ENCODE measurements around the gene MRPL54.

The MRPL54 gene

DNA sequence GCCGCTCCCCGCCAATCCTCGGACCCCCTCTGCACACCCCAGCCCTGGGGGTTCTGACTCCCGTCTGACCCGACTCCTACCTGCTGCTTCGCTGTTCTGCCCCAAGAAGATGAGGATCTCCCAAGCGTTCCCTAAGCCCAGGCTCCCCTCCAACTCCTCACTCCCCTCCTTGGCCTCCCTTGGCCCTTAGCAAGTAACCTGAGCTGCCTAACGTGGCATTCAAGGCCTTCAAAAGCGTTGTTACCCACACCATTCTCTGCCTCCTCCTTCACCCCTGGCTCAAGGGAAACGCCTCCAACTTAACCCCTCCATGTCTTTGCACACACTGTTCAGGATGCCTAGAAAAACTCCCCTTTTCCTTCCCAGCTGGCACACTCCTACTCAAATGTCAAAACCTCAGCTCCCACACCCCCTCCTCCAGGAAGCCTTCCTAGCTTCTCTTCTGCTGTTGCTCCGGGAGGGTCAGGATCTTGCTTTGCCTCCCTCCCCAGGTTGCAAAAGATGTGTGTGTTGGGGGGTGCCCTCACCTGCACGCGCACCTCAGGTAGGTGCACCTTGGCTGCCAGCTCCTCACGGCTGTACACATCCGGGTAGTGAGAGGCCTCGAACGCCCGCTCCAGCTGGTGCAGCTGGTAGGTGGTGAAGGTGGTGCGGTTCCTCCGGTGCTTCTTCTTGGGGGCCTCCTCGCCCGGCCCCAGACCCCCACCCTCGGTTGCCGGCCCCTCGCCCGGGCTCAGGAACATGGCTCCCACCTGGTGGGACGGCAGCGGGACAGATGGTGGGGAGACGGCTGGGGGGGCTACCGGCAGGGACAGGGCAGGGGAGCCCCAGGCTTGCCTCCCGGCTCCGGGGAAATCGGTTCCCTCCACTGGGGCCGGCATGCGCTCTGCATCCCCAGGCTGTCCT, 8.8 kb downstream of the MRPL54 start:
- TF ChIP-seq POLR2AphosphoS5 (IDR thresholded peaks at IDR 0.05; ENCODE audit: low read depth, low read length) (no peak), TAF1 (IDR thresholded peaks at IDR 0.05; ENCODE audit: borderline replicate concordance, low read depth, low read length) (no peak), POLR2A (IDR thresholded peaks at IDR 0.05; ENCODE audit: low read depth, low read length) (no peak)
- DNase-seq (ENCODE audit: insufficient read length) (no peak), FAIRE-seq (no peak)

DNA sequence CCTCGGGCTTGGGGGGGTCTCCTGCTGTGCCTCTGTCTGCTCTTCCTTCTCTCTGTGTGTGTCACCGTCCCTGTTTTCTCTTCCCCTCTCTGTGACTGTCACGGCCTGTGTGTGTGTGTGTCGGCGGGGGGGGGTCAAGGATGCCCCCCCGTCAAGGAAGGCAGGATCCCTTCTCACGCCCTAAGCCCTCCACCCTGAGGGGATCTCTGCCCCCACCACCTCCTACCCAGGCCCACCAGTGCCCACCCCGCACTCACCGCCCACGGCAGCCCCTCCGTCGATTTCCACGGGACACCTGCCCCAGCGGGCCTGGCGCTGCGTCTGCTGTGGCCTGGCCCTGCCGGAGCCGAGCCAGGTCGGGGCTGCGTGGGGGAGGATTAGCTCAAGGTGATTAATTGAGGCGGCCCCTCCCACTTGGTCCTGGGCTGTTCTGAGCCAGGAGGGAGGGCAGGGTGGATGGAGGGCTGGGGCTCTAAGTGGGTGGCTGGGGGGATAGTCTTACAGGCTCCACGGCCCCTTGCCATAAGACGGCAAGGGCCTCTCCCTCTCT, 9.5 kb downstream of the MRPL54 start, which contains the start of gene RAX2:
RAX2 (minus strand) TSS at position 323 of the 550 bp plus-strand sequence. CDS start 486 bp downstream, outside the sequence.
- TF ChIP-seq POLR2A (IDR thresholded peaks at IDR 0.05; ENCODE audit: low read depth, low read length) (no peak), TAF1 (IDR thresholded peaks at IDR 0.05; ENCODE audit: borderline replicate concordance, low read depth, low read length) (no peak), POLR2AphosphoS5 (IDR thresholded peaks at IDR 0.05; ENCODE audit: low read depth, low read length) (no peak)
- DNase-seq (ENCODE audit: insufficient read length) (no peak), FAIRE-seq (no peak)

DNA sequence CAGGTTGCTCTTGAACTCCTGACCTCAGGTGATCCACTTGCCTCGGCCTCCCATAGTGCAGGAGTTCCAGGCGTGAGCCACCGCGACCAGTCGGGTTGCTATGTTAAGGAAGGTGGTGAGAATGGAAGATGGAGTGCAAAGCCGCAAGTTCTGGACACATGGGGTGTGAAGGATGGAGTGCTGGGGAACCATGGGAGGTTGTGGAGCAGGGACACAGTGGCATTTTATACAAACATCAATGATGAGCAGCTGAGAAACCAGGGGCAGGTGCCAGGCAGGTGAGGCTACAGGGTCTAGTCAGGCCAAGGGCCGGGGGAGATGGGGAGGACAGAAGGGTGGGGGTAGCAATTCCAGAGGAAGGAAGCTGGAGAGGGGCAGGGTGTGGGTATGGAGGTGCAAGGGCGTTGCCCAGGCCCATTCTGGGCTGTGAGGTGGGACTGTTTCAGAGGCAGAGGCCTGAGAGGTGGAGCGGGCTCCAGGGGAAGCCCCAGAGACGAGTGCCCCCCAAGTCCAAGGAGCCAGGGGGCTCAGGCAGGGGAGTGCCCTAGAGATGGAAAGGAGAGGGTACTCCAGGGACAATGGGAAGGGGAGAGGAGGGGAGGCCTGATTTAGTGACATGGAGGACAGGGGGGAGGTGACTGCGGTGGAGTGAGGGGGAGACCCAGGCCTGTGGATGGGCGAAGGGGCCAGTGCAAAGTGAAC, 11.5 kb downstream of the MRPL54 start:
- TF ChIP-seq POLR2A (IDR thresholded peaks at IDR 0.05; ENCODE audit: low read depth, low read length) (no peak), POLR2AphosphoS5 (IDR thresholded peaks at IDR 0.05; ENCODE audit: low read depth, low read length) (no peak), TAF1 (IDR thresholded peaks at IDR 0.05; ENCODE audit: borderline replicate concordance, low read depth, low read length) (no peak)
- FAIRE-seq, result no peak

DNA sequence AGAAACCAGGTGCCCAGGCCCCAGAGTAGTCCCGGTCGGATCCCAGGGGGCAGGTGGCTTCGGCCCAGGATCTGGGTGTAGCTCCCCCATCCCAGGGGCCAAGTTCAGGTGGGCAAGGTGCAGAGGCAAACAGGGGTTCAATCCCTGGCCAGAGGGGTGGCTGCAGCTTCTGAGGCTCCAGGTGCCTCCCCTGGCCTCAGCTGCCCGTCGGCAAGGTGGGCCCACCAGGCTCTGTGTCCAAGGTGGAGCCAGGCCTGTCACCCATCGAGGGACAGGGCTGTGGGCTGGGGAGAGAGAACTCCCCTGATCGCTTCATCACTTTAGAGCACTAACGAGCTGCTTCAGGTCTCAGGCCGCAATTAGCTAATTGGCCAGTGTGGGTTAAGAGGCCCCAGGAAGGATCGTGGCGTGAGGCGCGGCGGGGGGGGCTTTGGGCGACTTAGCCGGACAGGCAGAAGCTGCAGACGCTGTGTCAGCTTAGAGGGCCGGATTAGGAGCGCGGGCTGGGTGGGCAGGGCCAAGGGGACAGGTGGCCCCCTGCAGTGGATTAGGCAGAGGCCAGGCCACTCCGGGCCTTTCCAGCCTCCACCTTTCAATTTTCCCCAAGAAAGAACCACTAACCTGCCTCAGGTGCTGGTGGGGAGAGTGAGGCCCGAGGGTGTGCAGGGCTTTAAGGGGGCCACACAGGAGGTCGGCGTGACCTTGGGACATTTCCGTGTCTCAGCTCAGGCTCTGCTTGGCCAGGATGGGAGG, 12.3 kb downstream of the MRPL54 start:
- FAIRE-seq, result no peak
- TF ChIP-seq TAF1 (IDR thresholded peaks at IDR 0.05; ENCODE audit: borderline replicate concordance, low read depth, low read length) (no peak), POLR2AphosphoS5 (IDR thresholded peaks at IDR 0.05; ENCODE audit: low read depth, low read length) (no peak), POLR2A (IDR thresholded peaks at IDR 0.05; ENCODE audit: low read depth, low read length) (no peak)
- no peak for DNase-seq (ENCODE audit: insufficient read length)

More for the DNA sequence above, 11.5 kb downstream of the MRPL54 start:
- DNase-seq (ENCODE audit: insufficient read length), result no peak

DNA sequence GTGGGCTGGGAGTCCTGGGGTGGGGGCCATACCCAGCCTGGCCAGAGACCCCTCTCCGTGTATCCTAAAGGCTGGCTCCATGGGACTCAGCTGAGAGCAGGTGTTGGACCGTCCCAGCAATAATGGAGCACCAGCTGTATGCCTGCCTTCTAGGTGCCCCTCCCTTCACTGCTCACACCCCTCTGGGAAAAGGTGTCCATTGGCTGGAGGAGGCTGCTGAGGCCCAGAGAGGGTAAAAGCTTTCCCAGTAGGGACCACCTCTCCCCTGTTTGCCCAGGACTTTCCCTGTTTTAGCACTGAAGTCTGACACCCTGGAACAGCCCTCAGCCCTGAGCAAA, 12.9 kb downstream of the MRPL54 start:
- TF ChIP-seq TAF1 (IDR thresholded peaks at IDR 0.05; ENCODE audit: borderline replicate concordance, low read depth, low read length), result no peak
- no peak for TF ChIP-seq POLR2A (IDR thresholded peaks at IDR 0.05; ENCODE audit: low read depth, low read length)
- TF ChIP-seq POLR2AphosphoS5 (IDR thresholded peaks at IDR 0.05; ENCODE audit: low read depth, low read length), result no peak
- no peak for FAIRE-seq
- DNase-seq (ENCODE audit: insufficient read length), result no peak

DNA sequence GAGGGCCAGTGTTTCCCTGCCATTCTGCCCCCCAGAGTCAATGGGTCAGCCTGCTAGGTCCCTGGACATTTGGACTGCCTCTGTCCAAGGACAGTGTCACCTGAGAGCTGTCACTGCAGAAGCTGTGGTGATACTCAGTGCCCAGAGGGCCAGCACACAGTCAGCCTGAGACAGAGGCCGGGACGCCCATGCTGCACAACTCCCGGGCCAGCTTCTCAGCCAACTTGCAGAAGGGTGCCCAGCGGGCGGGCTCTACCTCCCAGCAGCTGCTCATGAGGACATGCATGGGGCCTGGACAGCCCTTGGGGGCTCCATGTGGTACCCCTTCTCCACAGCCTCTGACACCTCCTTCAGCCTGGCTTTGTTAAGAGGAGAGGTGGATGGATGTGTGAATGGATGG, 13.3 kb downstream of the MRPL54 start:
- FAIRE-seq (no peak), DNase-seq (ENCODE audit: insufficient read length) (no peak)
- TF ChIP-seq POLR2AphosphoS5 (IDR thresholded peaks at IDR 0.05; ENCODE audit: low read depth, low read length) (no peak), TAF1 (IDR thresholded peaks at IDR 0.05; ENCODE audit: borderline replicate concordance, low read depth, low read length) (no peak), POLR2A (IDR thresholded peaks at IDR 0.05; ENCODE audit: low read depth, low read length) (no peak)

DNA sequence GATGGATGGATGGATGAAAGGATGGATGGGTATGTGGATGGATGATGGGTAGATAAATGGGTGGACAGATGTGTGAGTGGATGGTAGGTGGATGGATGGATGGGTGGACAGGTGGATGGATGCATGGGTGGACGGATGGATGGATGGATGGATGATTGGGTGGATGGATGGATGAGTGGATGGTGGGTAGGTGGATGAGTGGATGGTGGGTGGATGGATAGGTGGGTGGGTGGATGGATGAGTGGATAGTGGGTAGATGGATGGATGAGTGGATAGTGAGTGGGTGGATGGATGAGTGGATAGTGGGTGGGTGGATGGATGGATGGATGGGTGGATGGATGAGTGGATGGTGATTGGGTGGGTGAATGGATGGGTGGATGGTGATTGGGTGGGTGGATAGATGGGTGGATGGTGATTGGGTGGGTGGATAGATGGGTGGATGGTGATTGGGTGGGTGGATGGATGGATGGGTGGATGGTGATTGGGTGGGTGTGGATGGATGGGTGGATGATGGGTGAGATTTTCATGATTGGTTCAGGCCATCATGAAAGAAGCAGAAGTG, 14.1 kb downstream of the MRPL54 start:
- no peak for FAIRE-seq
- no peak for DNase-seq (ENCODE audit: insufficient read length)
- TF ChIP-seq POLR2A (IDR thresholded peaks at IDR 0.05; ENCODE audit: low read depth, low read length) (no peak), TAF1 (IDR thresholded peaks at IDR 0.05; ENCODE audit: borderline replicate concordance, low read depth, low read length) (no peak), POLR2AphosphoS5 (IDR thresholded peaks at IDR 0.05; ENCODE audit: low read depth, low read length) (no peak)

DNA sequence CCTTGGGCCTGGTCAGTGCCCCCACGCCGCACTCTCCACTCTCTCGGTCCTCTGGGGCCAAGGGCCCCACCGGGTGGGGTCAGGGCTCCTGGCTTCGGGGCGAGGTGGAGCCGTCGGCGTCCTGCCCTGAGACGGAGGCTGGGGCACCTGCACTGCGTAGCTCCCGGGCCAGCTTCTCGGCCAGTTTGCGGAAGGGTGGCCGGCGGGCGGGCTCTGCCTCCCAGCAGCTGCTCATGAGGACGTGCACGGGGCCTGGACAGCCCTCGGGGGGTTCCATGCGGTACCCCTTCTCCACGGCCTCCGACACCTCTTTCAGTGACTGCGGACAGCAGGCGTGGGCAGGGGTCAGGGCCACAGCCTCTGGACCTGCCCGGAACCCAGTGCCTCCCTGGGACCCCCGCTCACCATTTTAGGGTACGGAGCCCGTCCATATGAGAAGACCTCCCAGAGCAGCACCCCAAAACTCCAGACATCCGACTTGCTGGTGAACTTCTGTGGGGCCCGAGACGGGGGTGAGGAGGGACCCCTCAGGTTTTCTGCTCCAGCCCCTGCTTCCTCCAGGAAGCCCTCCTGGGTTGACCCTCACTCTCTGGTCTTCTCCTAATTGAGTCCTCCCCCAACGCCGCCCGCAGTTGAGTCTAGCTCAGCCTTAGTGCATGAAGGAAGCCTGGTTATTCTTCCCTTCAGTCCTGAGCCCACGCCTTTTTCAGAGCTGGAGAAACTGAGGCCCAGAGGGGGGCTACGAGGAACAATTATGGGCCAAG, 15.8 kb downstream of the MRPL54 start:
- DNase-seq (ENCODE audit: insufficient read length), result no peak
- no peak for FAIRE-seq
- TF ChIP-seq POLR2A (IDR thresholded peaks at IDR 0.05; ENCODE audit: low read depth, low read length) (no peak), POLR2AphosphoS5 (IDR thresholded peaks at IDR 0.05; ENCODE audit: low read depth, low read length) (no peak), TAF1 (IDR thresholded peaks at IDR 0.05; ENCODE audit: borderline replicate concordance, low read depth, low read length) (no peak)

DNA sequence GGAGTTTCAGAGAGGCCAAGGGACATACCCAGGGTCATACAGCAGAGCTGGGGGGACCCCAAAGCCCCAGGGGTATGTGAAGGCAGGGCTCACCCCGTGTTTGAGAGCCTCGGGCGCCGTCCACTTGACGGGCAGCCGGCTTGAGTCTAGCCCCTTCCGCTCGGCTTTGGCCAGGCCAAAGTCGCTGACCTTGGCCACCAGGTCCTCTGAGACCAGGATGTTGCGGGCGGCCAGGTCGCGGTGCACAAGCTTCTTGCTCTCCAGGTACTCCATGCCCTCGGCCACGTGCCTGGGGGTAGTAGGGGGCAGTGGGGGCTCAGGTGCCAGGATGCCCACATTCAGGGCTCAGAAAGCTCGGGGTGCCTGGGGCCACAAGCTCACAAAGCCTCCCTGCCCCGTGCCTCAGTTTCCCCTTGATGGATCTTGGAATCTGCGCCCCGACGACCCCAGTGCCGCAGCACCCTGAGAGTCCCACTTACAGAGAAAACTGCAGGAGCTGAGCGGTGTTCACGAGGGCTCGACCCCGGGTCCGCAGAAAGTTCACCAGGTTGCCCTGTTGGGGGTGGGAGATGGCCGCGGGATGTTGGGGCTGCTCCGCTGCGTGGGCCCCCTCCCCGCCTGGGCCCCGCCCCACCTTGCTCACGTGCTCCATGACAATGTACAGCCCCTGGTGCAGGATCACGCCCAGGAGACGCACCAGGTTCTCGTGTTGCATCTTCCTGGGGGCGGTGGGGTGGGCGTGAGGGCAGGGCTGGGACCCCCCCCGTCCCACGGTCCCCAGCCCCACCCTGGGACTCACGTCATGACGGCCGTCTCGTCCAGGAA, 16.6 kb downstream of the MRPL54 start:
- TF ChIP-seq POLR2A (IDR thresholded peaks at IDR 0.05; ENCODE audit: low read depth, low read length), result no peak
- no peak for TF ChIP-seq POLR2AphosphoS5 (IDR thresholded peaks at IDR 0.05; ENCODE audit: low read depth, low read length)
- FAIRE-seq (no peak), DNase-seq (ENCODE audit: insufficient read length) (no peak)
